ENCODE data around the gene CEP170B.

Gene CEP170B

GRCh38 chr14:104824353-104824997 lies 40.6 kb upstream of the CEP170B start:
- H3K4me3 ChIP-seq (ENCODE audit: low read depth, low read length, poor library complexity, severe bottlenecking): no peak overlapping the region
- H3K4me1 ChIP-seq (ENCODE audit: insufficient read depth, low read length, severe bottlenecking): peaks cover 3% of the 10 kb centered on the region
- no peaks in the 10 kb centered on the region for H3K36me3 ChIP-seq (ENCODE audit: insufficient read depth, low read length)
- H3K4me2 ChIP-seq (ENCODE audit: low read length): no peak overlapping the region
- no peak for TF ChIP-seq CTCF (IDR thresholded peaks at IDR 0.05; ENCODE audit: low read length)
- no peak for TF ChIP-seq EZH2 (IDR thresholded peaks at IDR 0.05; ENCODE audit: borderline replicate concordance, low read length)
- H3K9me3 ChIP-seq (ENCODE audit: low read length): no peaks in the 10 kb centered on the region
- H3K79me2 ChIP-seq (ENCODE audit: insufficient read depth, low read length): no peaks in the 10 kb centered on the region
- H3K9ac ChIP-seq (ENCODE audit: low read length): no peak overlapping the region
- no peaks in the 10 kb centered on the region for H4K20me1 ChIP-seq (ENCODE audit: insufficient read depth, low read length)
- no peaks in the 10 kb centered on the region for H3F3A ChIP-seq (ENCODE audit: insufficient read depth, low read length)
- no peak overlapping the region for H3K27ac ChIP-seq (ENCODE audit: low read depth, low read length, poor library complexity, severe bottlenecking)
- H3K27me3 ChIP-seq (ENCODE audit: insufficient read depth, low read length): peaks cover 8% of the 10 kb centered on the region; the same call in 1 of the 2 replicates
- no peak overlapping the region for H2AFZ ChIP-seq (ENCODE audit: low read length)
- no peaks in the 10 kb centered on the region for H3K9me2 ChIP-seq (ENCODE audit: low read depth, low read length)

- H3K79me2 ChIP-seq (ENCODE audit: insufficient read depth, low read length): no peaks in the 10 kb centered on the region
Measured at GRCh38 chr14:104826189-104826860, 38.7 kb upstream of the CEP170B start.

GRCh38 chr14:104826861-104827176 lies 38.2 kb upstream of the CEP170B start:
- TF ChIP-seq EZH2 (IDR thresholded peaks at IDR 0.05; ENCODE audit: borderline replicate concordance, low read length) (no peak), CTCF (IDR thresholded peaks at IDR 0.05; ENCODE audit: low read length) (no peak)
- no peak overlapping the region for H2AFZ ChIP-seq (ENCODE audit: low read length)
- no peak overlapping the region for H3K4me2 ChIP-seq (ENCODE audit: low read length)
- H3F3A ChIP-seq (ENCODE audit: insufficient read depth, low read length): no peaks in the 10 kb centered on the region
- H3K9me2 ChIP-seq (ENCODE audit: low read depth, low read length): no peaks in the 10 kb centered on the region
- no peaks in the 10 kb centered on the region for H3K9me3 ChIP-seq (ENCODE audit: low read length)
- H3K27me3 ChIP-seq (ENCODE audit: insufficient read depth, low read length): peaks cover 5% of the 10 kb centered on the region; the same call in 1 of the 2 replicates
- no peaks in the 10 kb centered on the region for H3K79me2 ChIP-seq (ENCODE audit: insufficient read depth, low read length)
- no peaks in the 10 kb centered on the region for H4K20me1 ChIP-seq (ENCODE audit: insufficient read depth, low read length)
- no peak overlapping the region for H3K27ac ChIP-seq (ENCODE audit: low read depth, low read length, poor library complexity, severe bottlenecking)
- H3K4me3 ChIP-seq (ENCODE audit: low read depth, low read length, poor library complexity, severe bottlenecking): no peak overlapping the region
- H3K4me1 ChIP-seq (ENCODE audit: insufficient read depth, low read length, severe bottlenecking): peaks cover 3% of the 10 kb centered on the region
- H3K36me3 ChIP-seq (ENCODE audit: insufficient read depth, low read length): no peaks in the 10 kb centered on the region
- no peak overlapping the region for H3K9ac ChIP-seq (ENCODE audit: low read length)

More at GRCh38 chr14:104826189-104826860, 38.7 kb upstream of the CEP170B start:
- Histone ChIP-seq H3K4me1 (ENCODE audit: insufficient read depth, low read length, severe bottlenecking) (peaks cover 3% of the 10 kb centered on the region), H2AFZ (ENCODE audit: low read length) (no peak overlapping the region), H3K9me3 (ENCODE audit: low read length) (no peaks in the 10 kb centered on the region), H3K9ac (ENCODE audit: low read length) (peak overlapping the region; percentile 32; the same call in 1 of the 2 replicates), H3K4me3 (ENCODE audit: low read depth, low read length, poor library complexity, severe bottlenecking) (peak overlapping the region; percentile 52), H4K20me1 (ENCODE audit: insufficient read depth, low read length) (no peaks in the 10 kb centered on the region), H3K4me2 (ENCODE audit: low read length) (peak overlapping the region; percentile 65), H3K36me3 (ENCODE audit: insufficient read depth, low read length) (no peaks in the 10 kb centered on the region), H3K9me2 (ENCODE audit: low read depth, low read length) (no peaks in the 10 kb centered on the region), H3K27me3 (ENCODE audit: insufficient read depth, low read length) (peaks cover 6% of the 10 kb centered on the region; the same call in 1 of the 2 replicates), H3K27ac (ENCODE audit: low read depth, low read length, poor library complexity, severe bottlenecking) (no peak overlapping the region), H3F3A (ENCODE audit: insufficient read depth, low read length) (no peaks in the 10 kb centered on the region)
- TF ChIP-seq CTCF (IDR thresholded peaks at IDR 0.05; ENCODE audit: low read length) (peak; percentile 71), EZH2 (IDR thresholded peaks at IDR 0.05; ENCODE audit: borderline replicate concordance, low read length) (no peak)
